K562 (cell line): ENCODE data around the gene PDZRN4.

Experiments used
- HMGN3 ChIP-seq: IDR thresholded peaks from 2 replicates; pipeline ENCODE4 v1.6.1; 2011; ENCODE audit warnings: borderline replicate concordance, low read depth, mild to moderate bottlenecking, mixed read lengths, low read length; ENCODE audit not compliant: insufficient read length; ENCODE audit errors: extremely low read depth
- JUNB ChIP-seq: fragments of 450-650 bp; formaldehyde crosslinking; conservative IDR thresholded peaks from 2 replicates; pipeline ENCODE4 v1.4.0; 2020; ENCODE audit warnings: mild to moderate bottlenecking
- MAZ ChIP-seq, 2 experiments: fragments of 450-650 bp in 1 of 2; sonication (generic) in 1 of 2; formaldehyde crosslinking; IDR thresholded peaks in 1 of 2; conservative IDR thresholded peaks in 1 of 2; 2 replicates each; pipeline versions ENCODE4 v1.4.0 to v1.5.0; 2020; ENCODE audit warnings: mild to moderate bottlenecking in 1 of 2, missing genetic modification reagents in 1 of 2
- NR1H2 ChIP-seq: sonication (generic); formaldehyde crosslinking; IDR thresholded peaks from 2 replicates; pipeline ENCODE4 v1.4.0; 2020; ENCODE audit warnings: mild to moderate bottlenecking, missing genetic modification reagents
- RNF2 ChIP-seq: sonication (generic); IDR thresholded peaks from 2 replicates; pipeline ENCODE4 v1.6.1; 2016
- STAG1 ChIP-seq: sonication (generic); formaldehyde crosslinking; IDR thresholded peaks from 2 replicates; pipeline ENCODE4 v1.5.0; 2020; ENCODE audit warnings: missing genetic modification reagents, borderline replicate concordance
- TAF15 ChIP-seq: fragments of 200-400 bp; formaldehyde crosslinking; IDR thresholded peaks from 2 replicates; pipeline ENCODE4 v1.6.1; 2017; ENCODE audit warnings: mild to moderate bottlenecking, low read depth, low read length, moderate library complexity
- USF2 ChIP-seq: sonication (generic); formaldehyde crosslinking; IDR thresholded peaks from 2 replicates; pipeline ENCODE4 v1.5.0; 2020; ENCODE audit warnings: missing genetic modification reagents
- ZNF253 ChIP-seq: fragments of 250-450 bp; sonication (Bioruptor Pico); conservative IDR thresholded peaks from 2 replicates; pipeline ENCODE4 v1.6.1; 2021; ENCODE audit warnings: mild to moderate bottlenecking
- TF ChIP-seq, protein P1 (sequence below): fragments of 450-650 bp; IDR thresholded peaks from 2 replicates; pipeline ENCODE4 v1.6.1; 2016; ENCODE audit warnings: low read depth, mild to moderate bottlenecking, moderate library complexity

DNA sequence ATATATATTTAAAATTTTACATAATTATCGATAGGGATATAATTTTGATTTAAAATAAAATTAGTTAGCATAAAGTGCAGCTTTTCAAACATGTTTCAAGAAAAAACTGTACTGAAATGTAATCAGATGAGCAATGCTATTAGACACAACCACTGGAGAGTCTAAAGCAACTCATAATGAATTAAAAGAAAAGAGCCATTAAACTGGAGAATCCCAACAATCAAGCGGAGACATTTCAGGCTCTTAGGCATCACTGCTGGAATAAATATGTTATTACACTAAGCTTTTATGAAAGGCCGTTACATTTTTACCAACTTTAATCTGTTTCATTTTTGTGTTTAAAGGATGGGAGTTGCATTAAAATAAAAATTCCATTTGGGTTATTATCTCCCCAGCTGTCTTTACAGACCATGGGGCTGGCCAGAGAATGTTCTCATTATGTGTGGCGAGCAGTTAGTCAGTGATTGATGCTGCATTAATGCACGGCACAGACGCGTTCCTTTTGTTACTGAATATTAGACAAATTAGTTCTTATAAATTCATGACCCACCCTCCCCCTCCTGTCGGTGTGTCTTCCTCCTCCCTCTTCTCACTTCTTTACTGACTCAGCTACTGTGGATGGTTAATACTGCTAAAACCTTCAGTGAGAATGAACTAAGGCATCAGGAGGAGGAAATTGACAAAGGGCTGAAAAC lies 156.8 kb downstream of the PDZRN4 start:
- no peak for TF ChIP-seq ZNF253 (CRISPR knock-in tag)
- no peak for TF ChIP-seq MAZ (CRISPR knock-in tag; conservative IDR thresholded peaks at IDR 0.05 in 1 of 2, IDR thresholded peaks at IDR 0.05 in 1 of 2)
- no peak for TF ChIP-seq NR1H2 (CRISPR knock-in tag)
- TF ChIP-seq STAG1 (CRISPR knock-in tag): no peak
- TF ChIP-seq USF2 (CRISPR knock-in tag): no peak
- no peak for TF ChIP-seq HMGN3
- TF ChIP-seq, protein P1, sequence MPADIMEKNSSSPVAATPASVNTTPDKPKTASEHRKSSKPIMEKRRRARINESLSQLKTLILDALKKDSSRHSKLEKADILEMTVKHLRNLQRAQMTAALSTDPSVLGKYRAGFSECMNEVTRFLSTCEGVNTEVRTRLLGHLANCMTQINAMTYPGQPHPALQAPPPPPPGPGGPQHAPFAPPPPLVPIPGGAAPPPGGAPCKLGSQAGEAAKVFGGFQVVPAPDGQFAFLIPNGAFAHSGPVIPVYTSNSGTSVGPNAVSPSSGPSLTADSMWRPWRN: no peak
- TF ChIP-seq RNF2: no peak
- TF ChIP-seq TAF15: no peak
- no peak for TF ChIP-seq JUNB (CRISPR knock-in tag)
